ENCODE data around the gene ST3GAL4. TPM values are rescaled to one million over a fixed set of nuclear protein-coding genes. Genes with fewer than 3 reads are reported as not detected.

Gene ST3GAL4
- total and polyA plus RNA-seq, 2 of the 8 experiments (the other 6 are each of a cell fraction or from before 2014, with no cell fraction given) = 15.6 to 20.0 TPM

DNA sequence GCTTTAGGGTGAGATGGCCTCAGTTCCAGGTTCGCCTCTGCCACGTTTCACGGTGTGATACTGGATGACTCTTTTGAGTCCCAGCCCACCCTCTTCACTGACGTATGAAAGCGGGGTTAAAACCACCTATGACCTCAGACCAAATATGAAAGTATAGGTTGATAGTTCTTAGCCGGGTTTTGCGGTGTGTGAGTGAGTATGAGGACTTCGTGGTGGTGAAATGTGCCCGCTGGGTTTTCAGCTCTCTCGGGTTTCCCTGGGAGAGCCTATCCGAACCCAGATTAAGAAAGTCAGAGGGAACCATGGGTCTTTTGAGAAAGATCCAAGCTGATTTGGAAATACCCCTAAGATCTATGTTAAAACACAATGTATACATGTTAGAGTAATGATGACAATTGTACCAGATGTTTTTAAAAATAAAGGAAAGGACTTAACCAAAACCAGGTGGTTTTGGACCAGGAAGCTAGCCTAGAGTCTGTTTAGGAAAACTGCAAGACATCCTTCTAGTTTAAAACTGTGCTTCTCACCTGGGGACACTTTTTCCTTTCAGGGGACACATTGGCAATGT is 25.8 kb upstream of the ST3GAL4 start (continued):
- TF ChIP-seq SRF (IDR thresholded peaks at IDR 0.05; ENCODE audit: low read depth, low read length) = no peak
- TF ChIP-seq POU5F1 (IDR thresholded peaks at IDR 0.05; ENCODE audit: low read depth, low read length) = no peak
- no peak for TF ChIP-seq SAP30 (IDR thresholded peaks at IDR 0.05; ENCODE audit: insufficient read depth, insufficient replicate concordance, low read length)
- no peak for TF ChIP-seq FOSL1 (IDR thresholded peaks at IDR 0.05; ENCODE audit: insufficient read depth, low read depth, low read length)
- TF ChIP-seq CBX8 (IDR thresholded peaks at IDR 0.05; ENCODE audit: borderline replicate concordance, low read depth, low read length) = no peak
- no peak for TF ChIP-seq SIX5 (IDR thresholded peaks at IDR 0.05; ENCODE audit: low read depth, low read length)
